Esophagus muscularis mucosa (tissue), 4 donors: Measurements from ENCODE around the gene EPX. TPM values are rescaled to one million over a fixed set of nuclear protein-coding genes. Genes with fewer than 3 reads are reported as not detected.
A peak's percentile ranks its signal among the peaks of the same experiment; 100 is the strongest.

Experiments used
- DNase-seq: peaks from one replicate; pipeline ENCODE4 v3.0.0-alpha.2; 2017; ENCODE audit errors: extremely low spot score
- H3K27ac ChIP-seq, 4 donors: fragments of 200-600 bp; sonication (generic); replicated peaks in 1 of 4; 1 replicate in 3 of 4; 2 replicates in 1 of 4; pipeline ENCODE4 v1.5.1; 2016 to 2019; ENCODE audit warnings: mild to moderate bottlenecking in 1 of 4
- H3K27me3 ChIP-seq, 4 donors: fragments of 200-600 bp; sonication (generic); one replicate each; pipeline versions ENCODE4 v1.5.1 to v1.6.0; 2016 to 2019
- H3K36me3 ChIP-seq, 4 donors: fragments of 200-600 bp; sonication (generic); one replicate each; pipeline ENCODE4 v1.5.1; 2016 to 2019
- H3K4me1 ChIP-seq, 4 donors: fragments of 200-600 bp; sonication (generic); one replicate each; pipeline ENCODE4 v1.5.1; 2016 to 2019
- H3K4me3 ChIP-seq, 4 donors: fragments of 200-600 bp; sonication (generic); 1 replicate in 2 of 4; 2 replicates in 2 of 4; pipeline ENCODE4 v1.5.1; 2016 to 2019; ENCODE audit warnings: mild to moderate bottlenecking in 4 of 4, moderate library complexity in 1 of 4
- H3K9me3 ChIP-seq, 4 donors: fragments of 200-600 bp; sonication (generic); 1 replicate in 3 of 4; 2 replicates in 1 of 4; pipeline ENCODE4 v1.5.1; 2016 to 2019
- CTCF ChIP-seq, 3 experiments: fragments of 200-600 bp in 2 of 3; fragments of 450-650 bp in 1 of 3; sonication (generic) in 2 of 3; IDR thresholded peaks; one replicate each; pipeline ENCODE4 v1.5.1; 2017 to 2019; ENCODE audit warnings: antibody characterized with exemption in 3 of 3, mild to moderate bottlenecking in 2 of 3, moderate library complexity in 1 of 3
- EP300 ChIP-seq: sonication (generic); formaldehyde crosslinking; IDR thresholded peaks from one replicate; pipeline ENCODE4 v1.6.1; 2017; ENCODE audit warnings: antibody characterized with exemption
- POLR2A ChIP-seq: fragments of 450-650 bp; IDR thresholded peaks from one replicate; pipeline ENCODE4 v1.6.1; 2017; ENCODE audit warnings: antibody characterized with exemption, moderate library complexity, mild to moderate bottlenecking, low read depth
- POLR2AphosphoS5 ChIP-seq, 2 donors: sonication (generic); formaldehyde crosslinking; IDR thresholded peaks; one replicate each; pipeline ENCODE4 v1.6.1; 2017; ENCODE audit warnings: antibody characterized with exemption in 2 of 2
- WGBS: methylation state at CpG from one replicate; pipeline ENCODE4 v1.1.5; 2018; 5-methylcytosine and 5-hydroxymethylcytosine counted together
- intact Hi-C: fragments of 100-400 bp; cut with DNase I; formaldehyde crosslinking; loops from one replicate; pipeline ENCODE4 v1.15.1; 2023
- total RNA-seq, 4 donors: library from RNA; depleted of rRNA; stranded (reverse); fragments of >200 nt; gene quantifications; one replicate each; pipeline versions ENCODE4 v1.1.0 to v1.2.1, GENCODE V29; 2016

EPX gene
- total RNA-seq, 4 donors from 2014 or later, result not detected

GRCh38 chr17:58217766-58218165, 25.2 kb downstream of the EPX start:
- Histone ChIP-seq H3K27me3 (no peaks in the 10 kb centered on the region), H3K27ac (no peak overlapping the region), H3K36me3 (peaks cover 18 to 42% (median 32%) of the 10 kb centered on the region in 4 donors), H3K9me3 (no peaks in the 10 kb centered on the region), H3K4me1 (peaks cover 7 to 15% (median 10%) of the 10 kb centered on the region in 4 donors), H3K4me3 (no peak overlapping the region)
- TF ChIP-seq POLR2AphosphoS5 (IDR thresholded peaks at IDR 0.05) (no peak), CTCF (IDR thresholded peaks at IDR 0.05) (no peak), POLR2A (no peak), EP300 (no peak)
- 91% methylated on average over 3 of the region's 3 CpGs for WGBS
- intact Hi-C loops, result no loop called here
- no peak for DNase-seq

GRCh38 chr17:58219007-58219788, 26.7 kb downstream of the EPX start, which contains the start of gene MKS1:
Gene MKS1, minus strand, starts transcription at chr17:58219255. Its CDS starts 25 bp downstream, at chr17:58219230.
- Histone ChIP-seq H3K36me3 (peaks cover 5 to 28% (median 19%) of the 10 kb centered on the region in 4 donors), H3K9me3 (no peaks in the 10 kb centered on the region), H3K4me3 (peak within 1 kb of the TSS; percentile 67 to 85 (median 73)), H3K27me3 (no peaks in the 10 kb centered on the region), H3K4me1 (peaks cover 7 to 15% (median 10%) of the 10 kb centered on the region in 4 donors), H3K27ac (peak within 1 kb of the TSS; percentile 72 to 83 (median 78))
- TF ChIP-seq CTCF (IDR thresholded peaks at IDR 0.05), result peak; percentile 49 to 88 (median 69)
- no peak for TF ChIP-seq POLR2A
- TF ChIP-seq POLR2AphosphoS5 (IDR thresholded peaks at IDR 0.05), result peak; percentile 84 to 96
- intact Hi-C loops, result no loop called here
- peak; percentile 97 for DNase-seq
- 3% methylated on average over 34 of the region's 56 CpGs for WGBS

GRCh38 chr17:58219789-58220183, 27.3 kb downstream of the EPX start:
- TF ChIP-seq POLR2AphosphoS5 (IDR thresholded peaks at IDR 0.05) (no peak), CTCF (IDR thresholded peaks at IDR 0.05) (no peak), EP300 (no peak), POLR2A (no peak)
- Histone ChIP-seq H3K4me1 (peaks cover 7 to 15% (median 10%) of the 10 kb centered on the region in 4 donors), H3K27ac (peak overlapping the region; percentile 72 to 83 (median 78)), H3K36me3 (peaks cover 0 to 22% (median 15%) of the 10 kb centered on the region in 4 donors), H3K27me3 (no peaks in the 10 kb centered on the region), H3K9me3 (no peaks in the 10 kb centered on the region), H3K4me3 (peak overlapping the region; percentile 67 to 85 (median 73))
- intact Hi-C loops, result no loop called here
- DNase-seq, result no peak
- WGBS, result 60% methylated on average over 7 of the region's 7 CpGs

GRCh38 chr17:58224315-58224714, 31.8 kb downstream of the EPX start:
- Histone ChIP-seq H3K27ac (no peak overlapping the region), H3K9me3 (no peaks in the 10 kb centered on the region), H3K36me3 (no peaks in the 10 kb centered on the region), H3K4me1 (peaks cover 7 to 9% (median 8%) of the 10 kb centered on the region in 4 donors), H3K27me3 (no peaks in the 10 kb centered on the region), H3K4me3 (no peak overlapping the region)
- TF ChIP-seq POLR2A, result no peak
- TF ChIP-seq CTCF (IDR thresholded peaks at IDR 0.05), result no peak
- TF ChIP-seq EP300, result no peak
- no peak for TF ChIP-seq POLR2AphosphoS5 (IDR thresholded peaks at IDR 0.05)
- DNase-seq, result no peak
- WGBS, result 52% methylated on average over 1 of the region's 1 CpG
- intact Hi-C loops, result no loop called here
